ENCODE measurements around the gene MC3R. TPM values are rescaled to one million over a fixed set of nuclear protein-coding genes. Genes with fewer than 3 reads are reported as not detected.
"Not testable (repeated sequence)": the region's sequence is repeated elsewhere in the genome, so short reads cannot be mapped to it uniquely, and the experiment has no call there.

The MC3R gene
- total and polyA plus RNA-seq, 3 donors from 2014 or later = not detected

DNA sequence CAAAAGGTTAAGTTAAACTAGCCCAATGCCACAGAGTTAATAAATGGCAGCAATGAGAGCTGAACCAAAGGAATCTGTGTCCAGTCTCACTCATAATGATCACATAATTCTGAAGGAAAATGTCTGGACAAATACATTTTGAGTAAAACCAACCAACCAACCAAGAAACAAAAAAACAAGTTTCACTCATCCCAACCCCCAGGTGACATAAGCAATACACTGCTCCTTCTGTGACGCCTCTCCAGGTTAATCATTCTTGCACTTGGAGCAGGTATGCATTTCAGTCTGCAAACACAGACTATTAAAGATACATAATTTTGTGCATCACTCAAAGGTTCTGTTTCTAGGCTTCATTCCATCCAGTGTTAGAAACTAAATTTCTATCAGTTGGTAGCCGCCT, 35.2 kb upstream of the MC3R start:
- H3K27me3 ChIP-seq = no peaks in the 10 kb centered on the region
- no peak overlapping the region for H3K27ac ChIP-seq
- H3K4me1 ChIP-seq = no peaks in the 10 kb centered on the region
- TF ChIP-seq POLR2A (IDR thresholded peaks at IDR 0.05) = no peak
- TF ChIP-seq, protein P1, sequence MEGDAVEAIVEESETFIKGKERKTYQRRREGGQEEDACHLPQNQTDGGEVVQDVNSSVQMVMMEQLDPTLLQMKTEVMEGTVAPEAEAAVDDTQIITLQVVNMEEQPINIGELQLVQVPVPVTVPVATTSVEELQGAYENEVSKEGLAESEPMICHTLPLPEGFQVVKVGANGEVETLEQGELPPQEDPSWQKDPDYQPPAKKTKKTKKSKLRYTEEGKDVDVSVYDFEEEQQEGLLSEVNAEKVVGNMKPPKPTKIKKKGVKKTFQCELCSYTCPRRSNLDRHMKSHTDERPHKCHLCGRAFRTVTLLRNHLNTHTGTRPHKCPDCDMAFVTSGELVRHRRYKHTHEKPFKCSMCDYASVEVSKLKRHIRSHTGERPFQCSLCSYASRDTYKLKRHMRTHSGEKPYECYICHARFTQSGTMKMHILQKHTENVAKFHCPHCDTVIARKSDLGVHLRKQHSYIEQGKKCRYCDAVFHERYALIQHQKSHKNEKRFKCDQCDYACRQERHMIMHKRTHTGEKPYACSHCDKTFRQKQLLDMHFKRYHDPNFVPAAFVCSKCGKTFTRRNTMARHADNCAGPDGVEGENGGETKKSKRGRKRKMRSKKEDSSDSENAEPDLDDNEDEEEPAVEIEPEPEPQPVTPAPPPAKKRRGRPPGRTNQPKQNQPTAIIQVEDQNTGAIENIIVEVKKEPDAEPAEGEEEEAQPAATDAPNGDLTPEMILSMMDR (IDR thresholded peaks at IDR 0.05) = no peak
- no peak for DNase-seq
- no peaks in the 10 kb centered on the region for H3K9me3 ChIP-seq
- intact Hi-C loops (cut with DNase I; ENCODE audit: low total_unique reads) = no loop called here
- H3K36me3 ChIP-seq (ENCODE audit: low read depth, missing control alignments) = no peaks in the 10 kb centered on the region
- no peak overlapping the region for H3K4me3 ChIP-seq
- 87 to 95% methylated on average over 2 of the region's 2 CpGs for WGBS, 2 donors

DNA sequence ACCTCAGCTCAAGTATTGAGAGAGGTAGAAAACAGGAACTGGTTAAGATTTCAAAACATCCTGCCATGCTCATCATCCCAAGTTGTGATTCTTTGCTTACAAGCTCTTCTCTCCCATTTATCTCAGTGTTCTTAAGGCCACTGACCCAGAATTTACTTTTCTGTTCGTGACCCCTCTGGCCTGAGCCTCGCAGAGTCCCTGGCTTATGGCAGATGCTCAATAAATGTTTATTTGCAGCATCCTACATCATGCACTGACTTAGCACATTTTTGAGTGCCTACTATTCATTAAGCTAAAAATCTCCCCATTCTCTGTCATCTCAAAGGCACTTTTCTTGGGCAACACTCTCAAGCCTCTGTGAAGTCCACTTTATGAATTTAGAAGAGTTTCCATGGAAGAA, 33.4 kb upstream of the MC3R start:
- no peaks in the 10 kb centered on the region for H3K27me3 ChIP-seq
- TF ChIP-seq POLR2A (IDR thresholded peaks at IDR 0.05) = no peak
- TF ChIP-seq, protein P1 (IDR thresholded peaks at IDR 0.05) = no peak
- no peaks in the 10 kb centered on the region for H3K4me1 ChIP-seq
- intact Hi-C loops (cut with DNase I; ENCODE audit: low total_unique reads) = no loop called here
- no peak overlapping the region for H3K27ac ChIP-seq
- DNase-seq = no peak
- no peaks in the 10 kb centered on the region for H3K9me3 ChIP-seq
- no peaks in the 10 kb centered on the region for H3K36me3 ChIP-seq (ENCODE audit: low read depth, missing control alignments)
- WGBS, 2 donors = 35 to 42% methylated on average over 1 to 2 of the region's 2 CpGs
- H3K4me3 ChIP-seq = no peak overlapping the region

DNA sequence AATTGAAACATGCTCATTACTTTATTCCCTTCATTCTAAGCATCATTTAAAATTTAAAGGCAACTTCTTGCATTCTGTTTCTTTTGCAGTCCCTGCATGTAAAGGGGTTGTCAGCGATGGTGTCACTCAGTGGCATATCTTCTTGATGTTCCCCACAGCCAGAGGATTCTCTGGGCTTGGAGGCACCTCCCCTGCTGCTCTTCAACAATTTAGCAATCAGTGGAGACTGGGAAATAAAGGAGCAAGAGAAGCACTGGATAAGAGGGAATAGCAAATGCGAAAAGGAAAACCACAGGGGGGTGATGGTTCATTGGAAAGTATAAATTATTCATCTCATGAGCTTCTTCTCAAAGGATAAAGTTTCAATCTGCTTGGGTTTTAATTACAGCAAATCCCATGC, 30.7 kb upstream of the MC3R start:
- H3K4me1 ChIP-seq = no peaks in the 10 kb centered on the region
- H3K36me3 ChIP-seq (ENCODE audit: low read depth, missing control alignments) = no peaks in the 10 kb centered on the region
- H3K9me3 ChIP-seq = no peaks in the 10 kb centered on the region
- no peak for DNase-seq
- intact Hi-C loops (cut with DNase I; ENCODE audit: low total_unique reads) = no loop called here
- H3K27me3 ChIP-seq = no peaks in the 10 kb centered on the region
- TF ChIP-seq, protein P1 (IDR thresholded peaks at IDR 0.05) = no peak
- TF ChIP-seq POLR2A (IDR thresholded peaks at IDR 0.05) = no peak
- no peak overlapping the region for H3K4me3 ChIP-seq
- 70 to 81% methylated on average over 2 of the region's 2 CpGs for WGBS, 2 donors
- H3K27ac ChIP-seq = no peak overlapping the region

DNA sequence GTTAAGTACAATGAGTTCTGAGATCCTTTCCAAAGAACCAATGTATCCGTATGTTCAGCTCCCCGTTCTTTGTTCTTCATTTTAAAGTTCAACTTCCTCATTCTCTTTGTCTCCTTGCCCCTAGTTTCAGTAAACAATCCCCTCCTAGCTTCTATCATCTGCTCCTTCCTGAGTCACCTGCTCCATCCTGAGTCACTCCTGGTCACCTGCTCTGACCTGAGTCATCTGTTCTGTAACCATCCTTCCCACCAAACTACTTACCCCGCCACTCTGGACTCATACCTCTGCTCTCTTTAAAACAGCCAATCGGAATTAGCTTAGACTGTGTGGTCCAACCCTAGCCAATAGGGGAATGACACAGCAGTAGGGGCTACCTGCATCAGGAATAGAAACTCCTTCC, 27.3 kb upstream of the MC3R start:
- H3K27me3 ChIP-seq; H3K4me1 ChIP-seq; intact Hi-C loops (cut with DNase I; ENCODE audit: low total_unique reads); H3K9me3 ChIP-seq; H3K27ac ChIP-seq; H3K4me3 ChIP-seq; H3K36me3 ChIP-seq (ENCODE audit: low read depth, missing control alignments); DNase-seq: not testable (repeated sequence)
- WGBS, 2 donors = 76 to 80% methylated on average over 4 of the region's 4 CpGs

DNA sequence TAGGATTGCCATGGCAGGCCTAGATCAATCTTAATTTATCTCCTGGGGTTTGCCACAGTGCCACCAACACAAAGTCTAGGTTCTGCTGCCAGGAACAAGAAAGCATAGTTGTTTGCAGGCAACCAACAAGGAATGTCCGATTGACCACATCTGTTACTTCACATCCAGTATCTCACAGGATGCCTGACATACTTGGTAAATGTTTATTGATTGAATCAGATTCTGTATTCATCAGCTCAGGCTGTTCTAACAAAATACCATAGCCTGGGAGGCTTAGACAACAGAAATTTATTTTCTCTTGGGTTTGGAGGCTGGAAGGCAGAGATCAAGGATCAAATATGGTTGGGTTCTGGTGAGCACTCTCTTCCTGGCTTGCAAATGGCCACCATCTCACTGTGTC, 26.3 kb upstream of the MC3R start:
- TF ChIP-seq, protein P1 (IDR thresholded peaks at IDR 0.05) = no peak
- no peak for TF ChIP-seq POLR2A (IDR thresholded peaks at IDR 0.05)
- intact Hi-C loops (cut with DNase I; ENCODE audit: low total_unique reads) = no loop called here
- whole genome bisulfite sequencing, 2 donors = 88 to 100% methylated on average over 1 of the region's 1 CpG
- H3K9me3 ChIP-seq = no peaks in the 10 kb centered on the region
- no peaks in the 10 kb centered on the region for H3K4me1 ChIP-seq
- no peak overlapping the region for H3K27ac ChIP-seq
- H3K36me3 ChIP-seq (ENCODE audit: low read depth, missing control alignments) = no peaks in the 10 kb centered on the region
- DNase-seq = no peak
- no peaks in the 10 kb centered on the region for H3K27me3 ChIP-seq
- H3K4me3 ChIP-seq = no peak overlapping the region
